Nephron (organoid): Measurements from ENCODE around the gene EPM2A.

ENCODE experiments used
- H3K27ac Mint-ChIP-seq, 3 experiments: 2 replicates each; pipeline ENCODE4 v1.8.0; 2020; ENCODE audit warnings: mixed read lengths in 3 of 3, mild to moderate bottlenecking in 2 of 3, moderate library complexity in 1 of 3
- H3K27me3 Mint-ChIP-seq: 2 replicates; pipeline ENCODE4 v1.8.0; 2021; ENCODE audit warnings: low read depth, mild to moderate bottlenecking, moderate library complexity, mixed read lengths
- H3K36me3 Mint-ChIP-seq: 2 replicates; pipeline ENCODE4 v1.8.0; 2020; ENCODE audit warnings: low read depth, mixed read lengths
- H3K4me1 Mint-ChIP-seq: 2 replicates; pipeline ENCODE4 v1.8.0; 2020; ENCODE audit warnings: mixed read lengths
- H3K4me3 Mint-ChIP-seq, 3 experiments: 2 replicates each; pipeline ENCODE4 v1.8.0; 2020; ENCODE audit warnings: mild to moderate bottlenecking in 3 of 3, mixed read lengths in 3 of 3, moderate library complexity in 2 of 3
- H3K9me3 Mint-ChIP-seq: 2 replicates; pipeline ENCODE4 v1.8.0; 2020; ENCODE audit warnings: mixed read lengths
- CTCF ChIP-seq, 3 experiments: fragments of 200-600 bp; sonication (generic); IDR thresholded peaks; one replicate each; pipeline ENCODE4 v1.5.0; 2021; ENCODE audit warnings: antibody characterized with exemption in 3 of 3; ENCODE audit not compliant: unreplicated experiment in 3 of 3

Gene EPM2A

GRCh38 chr6:145601397-145601796, 133.9 kb downstream of the EPM2A start:
- TF ChIP-seq CTCF (IDR thresholded peaks at IDR 0.05; ENCODE audit: unreplicated experiment in 3 of 3): no peak
- no peak overlapping the region for H3K4me3 Mint-ChIP-seq
- no peak overlapping the region for H3K27ac Mint-ChIP-seq
- no peaks in the 10 kb centered on the region for H3K36me3 Mint-ChIP-seq
- no peaks in the 10 kb centered on the region for H3K4me1 Mint-ChIP-seq
- H3K27me3 Mint-ChIP-seq: no peaks in the 10 kb centered on the region
- no peaks in the 10 kb centered on the region for H3K9me3 Mint-ChIP-seq

DNA sequence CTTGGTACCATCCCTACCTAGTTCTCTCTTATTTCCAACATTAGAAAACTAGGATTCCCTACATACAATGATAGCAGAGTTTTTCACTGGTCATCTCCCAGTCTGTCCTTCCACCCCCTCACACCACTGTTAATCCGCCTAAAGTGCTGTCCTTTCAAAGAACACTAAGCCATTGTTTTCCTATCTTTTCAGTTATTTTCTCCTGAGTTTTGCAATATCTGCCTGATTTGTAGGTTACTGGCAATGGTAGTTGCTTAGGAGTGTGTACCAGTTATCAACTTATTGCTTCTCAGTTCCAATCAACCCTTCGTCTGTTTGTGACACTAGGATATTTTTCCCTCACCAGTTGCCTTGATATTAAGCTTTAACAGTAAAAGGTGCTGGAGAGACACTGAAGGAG, 135.0 kb downstream of the EPM2A start:
- Mint-ChIP-seq H3K27ac (no peak overlapping the region), H3K9me3 (no peaks in the 10 kb centered on the region), H3K36me3 (no peaks in the 10 kb centered on the region), H3K4me1 (no peaks in the 10 kb centered on the region), H3K4me3 (no peak overlapping the region), H3K27me3 (no peaks in the 10 kb centered on the region)
- TF ChIP-seq CTCF (IDR thresholded peaks at IDR 0.05; ENCODE audit: unreplicated experiment in 3 of 3): no peak

- no peaks in the 10 kb centered on the region for H3K4me1 Mint-ChIP-seq
- H3K36me3 Mint-ChIP-seq: no peaks in the 10 kb centered on the region
- no peak overlapping the region for H3K27ac Mint-ChIP-seq
- H3K4me3 Mint-ChIP-seq: no peak overlapping the region
- no peak for TF ChIP-seq CTCF (IDR thresholded peaks at IDR 0.05; ENCODE audit: unreplicated experiment in 3 of 3)
- no peaks in the 10 kb centered on the region for H3K27me3 Mint-ChIP-seq
- peaks cover 10% of the 10 kb centered on the region for H3K9me3 Mint-ChIP-seq
Measured at GRCh38 chr6:145588981-145589380, 146.3 kb downstream of the EPM2A start.

DNA sequence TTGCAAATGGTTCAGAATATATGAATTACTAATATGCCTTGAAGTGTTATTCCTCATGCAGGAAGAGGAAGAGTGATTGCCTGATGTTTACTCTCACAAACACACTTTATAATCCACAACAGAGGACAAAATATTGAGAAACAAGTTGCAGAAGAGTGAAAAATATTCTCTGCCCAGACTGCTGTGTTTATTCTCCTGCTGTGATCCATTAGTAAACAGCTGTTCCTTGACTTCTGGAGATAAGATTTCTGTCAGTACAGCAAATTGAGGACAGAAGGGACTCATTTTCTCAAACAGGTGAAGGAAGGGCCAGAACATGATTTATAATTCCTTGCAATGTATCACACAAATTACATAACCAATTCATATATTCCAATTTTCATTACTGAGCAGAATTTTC, 148.0 kb downstream of the EPM2A start:
- H3K27me3 Mint-ChIP-seq: no peaks in the 10 kb centered on the region
- H3K4me3 Mint-ChIP-seq: no peak overlapping the region
- H3K9me3 Mint-ChIP-seq: peaks cover 13% of the 10 kb centered on the region
- no peak overlapping the region for H3K27ac Mint-ChIP-seq
- no peak for TF ChIP-seq CTCF (IDR thresholded peaks at IDR 0.05; ENCODE audit: unreplicated experiment in 3 of 3)
- H3K4me1 Mint-ChIP-seq: no peaks in the 10 kb centered on the region
- H3K36me3 Mint-ChIP-seq: no peaks in the 10 kb centered on the region

DNA sequence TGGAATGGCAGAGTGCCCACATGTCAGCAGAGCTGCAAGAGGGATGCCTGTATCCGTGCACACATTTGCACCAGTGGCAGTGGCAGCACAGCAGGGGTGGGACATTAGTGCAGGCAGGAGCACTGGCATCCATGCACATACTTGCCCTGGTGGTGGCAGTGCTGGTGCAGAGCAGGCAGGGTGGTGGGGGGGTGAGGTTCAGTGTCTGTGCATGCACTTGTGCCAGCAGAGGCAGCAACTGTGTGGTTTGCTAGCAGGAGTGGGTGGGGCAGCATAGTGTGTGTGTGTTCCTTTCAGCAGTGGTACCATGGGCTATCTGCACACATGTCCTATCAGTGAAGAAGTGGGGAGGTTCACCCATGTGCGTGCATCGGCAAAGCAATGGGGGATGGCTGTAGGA, 151.6 kb downstream of the EPM2A start:
- no peaks in the 10 kb centered on the region for H3K4me1 Mint-ChIP-seq
- H3K36me3 Mint-ChIP-seq: no peaks in the 10 kb centered on the region
- TF ChIP-seq CTCF (IDR thresholded peaks at IDR 0.05; ENCODE audit: unreplicated experiment in 3 of 3): no peak
- peaks cover 15% of the 10 kb centered on the region for H3K9me3 Mint-ChIP-seq
- no peak overlapping the region for H3K4me3 Mint-ChIP-seq
- H3K27me3 Mint-ChIP-seq: no peaks in the 10 kb centered on the region
- H3K27ac Mint-ChIP-seq: no peak overlapping the region
